ENCODE data around the gene HIRA. TPM values are rescaled to one million over a fixed set of nuclear protein-coding genes. Genes with fewer than 3 reads are reported as not detected.

HIRA gene
- polyA plus RNA-seq, 1 donor from 2014 or later, result 38.1 TPM

DNA sequence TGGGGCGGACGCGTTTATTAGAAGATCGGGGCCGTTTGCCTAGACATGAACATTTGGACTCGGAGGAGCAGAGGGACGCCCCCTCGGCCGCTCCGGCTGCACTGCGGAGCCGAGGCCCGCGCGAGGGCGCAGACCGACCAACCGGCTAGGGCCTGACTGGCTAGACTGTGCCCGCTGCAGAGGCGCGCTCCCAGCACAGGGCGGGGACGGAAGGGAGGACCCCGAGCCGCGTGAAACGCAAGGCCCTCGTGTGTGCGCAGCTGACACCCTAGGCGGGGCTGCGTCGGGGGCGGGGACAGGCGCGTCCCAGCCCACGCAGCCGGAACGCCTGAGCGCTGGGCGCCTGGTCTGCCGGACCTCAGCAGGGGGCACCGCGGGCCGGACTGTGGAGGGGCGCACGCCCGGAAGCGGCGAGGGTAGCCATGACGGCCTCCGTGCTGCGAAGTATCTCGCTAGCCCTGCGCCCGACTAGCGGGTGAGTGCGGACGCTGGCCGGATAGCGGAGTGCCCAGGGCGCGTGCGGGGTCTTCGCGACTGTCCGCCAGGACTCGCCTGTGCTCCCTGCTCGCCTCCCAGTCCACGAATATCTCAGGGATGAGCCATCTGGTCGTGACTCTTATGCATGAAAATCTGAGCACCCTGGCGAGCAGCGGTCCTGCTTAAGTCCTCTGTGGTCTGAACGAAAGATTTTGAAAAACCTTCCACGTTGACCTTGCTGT lies 759 bp upstream of the HIRA start, which contains the start of gene MRPL40:
TSS of gene MRPL40 (plus strand) at position 413 of the 719 bp plus-strand sequence. CDS start at position 423, 10 bp downstream.
- H3K79me2 ChIP-seq (replicated peaks; ENCODE audit: insufficient read depth, low read length), result peaks cover 40% of the 10 kb centered on the region

More for the DNA sequence above, 759 bp upstream of the HIRA start, which contains the start of gene MRPL40:
- Histone ChIP-seq H3K27ac (ENCODE audit: low read length) (peak within 1 kb of the TSS; percentile 92), H3K9me2 (ENCODE audit: insufficient read depth, low read length) (no peaks in the 10 kb centered on the region), H3K9ac (ENCODE audit: low read length) (peak within 1 kb of the TSS; percentile 93), H4K20me1 (ENCODE audit: insufficient read depth) (peaks cover 5% of the 10 kb centered on the region), H3K36me3 (ENCODE audit: insufficient read depth, low read length) (peaks cover 9% of the 10 kb centered on the region), H3K9me3 (ENCODE audit: low read length) (no peaks in the 10 kb centered on the region), H3K4me2 (ENCODE audit: low read length) (peak within 1 kb of the TSS; percentile 76), H3K4me3 (ENCODE audit: low read length) (peak within 1 kb of the TSS; percentile 98), H3K27me3 (ENCODE audit: insufficient read depth, low read depth, low read length) (no peaks in the 10 kb centered on the region), H2AFZ (ENCODE audit: low read depth, low read length) (peak within 1 kb of the TSS; percentile 60), H3F3A (ENCODE audit: insufficient read depth, low read length, poor library complexity, severe bottlenecking) (no peaks in the 10 kb centered on the region)
- TF ChIP-seq POLR2AphosphoS5 (IDR thresholded peaks at IDR 0.05) (peak; percentile 85), RAD21 (conservative IDR thresholded peaks at IDR 0.05) (no peak), MXI1 (conservative IDR thresholded peaks at IDR 0.05; ENCODE audit: poor library complexity, severe bottlenecking) (peak; percentile 85), SMC3 (conservative IDR thresholded peaks at IDR 0.05; ENCODE audit: poor library complexity) (peak; percentile 24), CTCF (IDR thresholded peaks at IDR 0.05; ENCODE audit: poor library complexity, severe bottlenecking) (no peak), EP300 (conservative IDR thresholded peaks at IDR 0.05; ENCODE audit: poor library complexity, severe bottlenecking) (no peak), TAF1 (IDR thresholded peaks at IDR 0.05; ENCODE audit: low read depth) (peak; percentile 69), EZH2 (IDR thresholded peaks at IDR 0.05; ENCODE audit: borderline replicate concordance, insufficient read depth, low read length, poor library complexity, severe bottlenecking) (no peak), REST (IDR thresholded peaks at IDR 0.05; ENCODE audit: borderline replicate concordance) (peak; percentile 54)

All from neural cell (in vitro differentiated cells).